ENCODE data around the gene TNFAIP6.

- TF ChIP-seq EZH2 (optimal IDR thresholded peaks at IDR 0.05; ENCODE audit: low read depth, low read length), result no peak
- TF ChIP-seq CTCF (IDR thresholded peaks at IDR 0.05; ENCODE audit: low read length), result no peak
- TF ChIP-seq EZH2phosphoT487 (IDR thresholded peaks at IDR 0.05; ENCODE audit: low read length), result no peak
Measured at GRCh38 chr2:151358166-151358970, 976 bp downstream of the TNFAIP6 start.

Measured in MM.1S (cell line).